ENCODE measurements around the gene CCR1. TPM values are rescaled to one million over a fixed set of nuclear protein-coding genes. Genes with fewer than 3 reads are reported as not detected.

The CCR1 gene
- total and polyA plus RNA-seq, 2 of the 13 experiments (the other 11 are each of a cell fraction or from before 2014, with no cell fraction given): not detected

GRCh38 chr3:46233194-46233593 is 25.1 kb upstream of the CCR1 start (continued):
- TF ChIP-seq ZNF724P (CRISPR knock-in tag; IDR thresholded peaks at IDR 0.05; ENCODE audit: borderline replicate concordance): no peak
- no peak for TF ChIP-seq CREB1 (IDR thresholded peaks at IDR 0.05)
- TF ChIP-seq CREB1 (CRISPR knock-in tag; IDR thresholded peaks at IDR 0.05): no peak
- TF ChIP-seq HDAC2 (CRISPR knock-in tag; IDR thresholded peaks at IDR 0.05): no peak
- TF ChIP-seq PTBP1 (IDR thresholded peaks at IDR 0.05; ENCODE audit: low read depth, low read length, poor library complexity, severe bottlenecking): no peak
- TF ChIP-seq THAP11 (CRISPR knock-in tag; IDR thresholded peaks at IDR 0.05): no peak

- Histone ChIP-seq H3K36me3 (replicated peaks in 1 of 2; ENCODE audit: control insufficient read depth in 1 of 2, insufficient read depth in 2 of 2, low read length in 2 of 2) (no peaks in the 10 kb centered on the region), H3K79me2 (ENCODE audit: insufficient read depth, low read length) (no peaks in the 10 kb centered on the region), H3K4me1 (ENCODE audit: insufficient read depth, low read length) (no peaks in the 10 kb centered on the region), H3K9me3 (ENCODE audit: low read length) (peaks cover 2% of the 10 kb centered on the region; the same call in 1 of the 2 replicates), H3K4me2 (ENCODE audit: low read depth, low read length) (no peak overlapping the region), H3K4me3 (replicated peaks in 1 of 3; ENCODE audit: insufficient read depth in 1 of 3, low read depth in 2 of 3, low read length in 3 of 3) (no peak overlapping the region), H4K20me1 (ENCODE audit: insufficient read depth, low read length) (no peaks in the 10 kb centered on the region), H3K27me3 (ENCODE audit: control insufficient read depth in 1 of 2, insufficient read depth in 2 of 2, low read length in 2 of 2) (no peaks in the 10 kb centered on the region; a peak in 2 of 5 replicates), H3K9ac (ENCODE audit: insufficient read depth, low read depth, low read length) (no peak overlapping the region), H2AFZ (ENCODE audit: low read length) (no peak overlapping the region), H3K27ac (ENCODE audit: extremely low read length, insufficient read depth, low read length) (no peak overlapping the region)
- POLR2A ChIA-PET: no interaction called here
- FAIRE-seq: no peak
- ATAC-seq: no peak
- WGBS (ENCODE audit: low lambda C conversion rate): 11% methylated on average over 5 of the region's 5 CpGs
- DNase-seq (ENCODE audit: low spot score): no peak
- in situ Hi-C loops (cut with HindIII; ENCODE audit: extremely low pct_ligation_motif_present, low pct_unique_long_range_greater_than_20kb) (no loop called here), intact Hi-C loops (cut with micrococcal nuclease; ENCODE audit: unreplicated experiment) (loop anchor here (10.0 kb wide), 1 partner anchor 1897 kb away; the partner anchor contains the start of gene TCAIM)
- CTCF ChIA-PET (ENCODE audit: low intra/inter-chr PET ratio, low total read pairs): no interaction called here
- no TSS peak for BruUV-seq (replicated peaks)
- TF ChIP-seq ZBTB49 (CRISPR knock-in tag; IDR thresholded peaks at IDR 0.05; ENCODE audit: borderline replicate concordance): no peak
- TF ChIP-seq PRDM10 (CRISPR knock-in tag; IDR thresholded peaks at IDR 0.05; ENCODE audit: low read depth): no peak
- no peak for TF ChIP-seq HOXD1 (CRISPR knock-in tag; IDR thresholded peaks at IDR 0.05)
- no peak for TF ChIP-seq ZSCAN25 (CRISPR knock-in tag; IDR thresholded peaks at IDR 0.05)
- TF ChIP-seq ZNF724P (CRISPR knock-in tag; IDR thresholded peaks at IDR 0.05; ENCODE audit: borderline replicate concordance): no peak
- no peak for TF ChIP-seq ZNF556 (CRISPR knock-in tag; IDR thresholded peaks at IDR 0.05; ENCODE audit: borderline replicate concordance)
- TF ChIP-seq KAT8 (CRISPR knock-in tag; IDR thresholded peaks at IDR 0.05): no peak
- TF ChIP-seq ZNF160 (CRISPR knock-in tag; IDR thresholded peaks at IDR 0.05): no peak
- no peak for TF ChIP-seq ZNF446 (CRISPR knock-in tag; IDR thresholded peaks at IDR 0.05)
- TF ChIP-seq AGO2 (optimal IDR thresholded peaks at IDR 0.05; ENCODE audit: low read depth, low read length): no peak
- no peak for TF ChIP-seq CCDC6 (CRISPR knock-in tag; IDR thresholded peaks at IDR 0.05)
- TF ChIP-seq THAP8 (CRISPR knock-in tag; IDR thresholded peaks at IDR 0.05; ENCODE audit: borderline replicate concordance): no peak
- TF ChIP-seq SP140L (CRISPR knock-in tag; IDR thresholded peaks at IDR 0.05; ENCODE audit: borderline replicate concordance): no peak
- TF ChIP-seq SAP130 (CRISPR knock-in tag; IDR thresholded peaks at IDR 0.05; ENCODE audit: low read depth): no peak
Observed at GRCh38 chr3:46231323-46231722, 23.2 kb upstream of the CCR1 start.
